ENCODE measurements around the gene IL1R1.
"Not testable (repeated sequence)": the region's sequence is repeated elsewhere in the genome, so short reads cannot be mapped to it uniquely, and the experiment has no call there.

Gene IL1R1

GRCh38 chr2:102103284-102103683, 39.3 kb upstream of the IL1R1 start:
- Histone ChIP-seq H3K27me3 (replicated peaks; ENCODE audit: control insufficient read depth, insufficient read depth, low read length) (no peaks in the 10 kb centered on the region), H3K9ac (ENCODE audit: low read length) (peak overlapping the region; percentile 90), H3K4me3 (ENCODE audit: low read length) (no peak overlapping the region), H3K4me1 (ENCODE audit: control insufficient read depth, insufficient read depth, low read length) (peaks cover 39% of the 10 kb centered on the region), H3K36me3 (ENCODE audit: control insufficient read depth, insufficient read depth, low read length, severe bottlenecking) (peaks cover 3% of the 10 kb centered on the region), H3K9me3 (ENCODE audit: control insufficient read depth, low read length) (no peaks in the 10 kb centered on the region)
- DNase-seq (ENCODE audit: low read depth), result no peak

- Histone ChIP-seq H3K27me3 (replicated peaks; ENCODE audit: control insufficient read depth, insufficient read depth, low read length) (no peaks in the 10 kb centered on the region), H3K4me3 (ENCODE audit: low read length) (peak overlapping the region; percentile 89), H3K4me1 (ENCODE audit: control insufficient read depth, insufficient read depth, low read length) (peaks cover 46% of the 10 kb centered on the region), H3K9ac (ENCODE audit: low read length) (peak overlapping the region; percentile 90), H3K9me3 (ENCODE audit: control insufficient read depth, low read length) (no peaks in the 10 kb centered on the region), H3K36me3 (ENCODE audit: control insufficient read depth, insufficient read depth, low read length, severe bottlenecking) (peaks cover 3% of the 10 kb centered on the region)
- peak; percentile 87 for DNase-seq (ENCODE audit: low read depth)
These were observed 38.3 kb upstream of the IL1R1 start for GRCh38 chr2:102103992-102104871.

- H3K9me3 ChIP-seq (ENCODE audit: control insufficient read depth, low read length), result no peaks in the 10 kb centered on the region
- no peaks in the 10 kb centered on the region for H3K27me3 ChIP-seq (replicated peaks; ENCODE audit: control insufficient read depth, insufficient read depth, low read length)
- H3K9ac ChIP-seq (ENCODE audit: low read length), result peak overlapping the region; percentile 90
- H3K36me3 ChIP-seq (ENCODE audit: control insufficient read depth, insufficient read depth, low read length, severe bottlenecking), result peaks cover 10% of the 10 kb centered on the region
- H3K4me1 ChIP-seq (ENCODE audit: control insufficient read depth, insufficient read depth, low read length), result peaks cover 51% of the 10 kb centered on the region
- peak; percentile 20 for DNase-seq (ENCODE audit: low read depth)
- H3K4me3 ChIP-seq (ENCODE audit: low read length), result peak overlapping the region; percentile 89
These were observed 36.4 kb upstream of the IL1R1 start for GRCh38 chr2:102106133-102106556.

- H3K4me3 ChIP-seq (ENCODE audit: low read length), result peak overlapping the region; percentile 89
- peaks cover 19% of the 10 kb centered on the region for H3K36me3 ChIP-seq (ENCODE audit: control insufficient read depth, insufficient read depth, low read length, severe bottlenecking)
- not testable (repeated sequence) for H3K9me3 ChIP-seq (ENCODE audit: control insufficient read depth, low read length); DNase-seq (ENCODE audit: low read depth); H3K27me3 ChIP-seq (replicated peaks; ENCODE audit: control insufficient read depth, insufficient read depth, low read length)
- H3K4me1 ChIP-seq (ENCODE audit: control insufficient read depth, insufficient read depth, low read length), result peaks cover 51% of the 10 kb centered on the region
- peak overlapping the region; percentile 90 for H3K9ac ChIP-seq (ENCODE audit: low read length)
These were observed 35.5 kb upstream of the IL1R1 start for GRCh38 chr2:102106813-102107740.

GRCh38 chr2:102107741-102108070, 34.8 kb upstream of the IL1R1 start:
- Histone ChIP-seq H3K27me3 (replicated peaks; ENCODE audit: control insufficient read depth, insufficient read depth, low read length) (no peaks in the 10 kb centered on the region), H3K36me3 (ENCODE audit: control insufficient read depth, insufficient read depth, low read length, severe bottlenecking) (peaks cover 20% of the 10 kb centered on the region), H3K9me3 (ENCODE audit: control insufficient read depth, low read length) (no peaks in the 10 kb centered on the region), H3K9ac (ENCODE audit: low read length) (peak overlapping the region; percentile 11), H3K4me3 (ENCODE audit: low read length) (peak overlapping the region; percentile 60), H3K4me1 (ENCODE audit: control insufficient read depth, insufficient read depth, low read length) (peaks cover 51% of the 10 kb centered on the region)
- no peak for DNase-seq (ENCODE audit: low read depth)

- H3K4me3 ChIP-seq (ENCODE audit: low read length), result peak overlapping the region; percentile 13
- H3K9ac ChIP-seq (ENCODE audit: low read length), result peak overlapping the region; percentile 39
- H3K36me3 ChIP-seq (ENCODE audit: control insufficient read depth, insufficient read depth, low read length, severe bottlenecking), result peaks cover 31% of the 10 kb centered on the region
- no peaks in the 10 kb centered on the region for H3K9me3 ChIP-seq (ENCODE audit: control insufficient read depth, low read length)
- H3K4me1 ChIP-seq (ENCODE audit: control insufficient read depth, insufficient read depth, low read length), result peaks cover 48% of the 10 kb centered on the region
- no peaks in the 10 kb centered on the region for H3K27me3 ChIP-seq (replicated peaks; ENCODE audit: control insufficient read depth, insufficient read depth, low read length)
- no peak for DNase-seq (ENCODE audit: low read depth)
These were observed 33.5 kb upstream of the IL1R1 start for GRCh38 chr2:102109016-102109415.

GRCh38 chr2:102110171-102110570, 32.4 kb upstream of the IL1R1 start:
- DNase-seq (ENCODE audit: low read depth), result no peak
- Histone ChIP-seq H3K4me3 (ENCODE audit: low read length) (peak overlapping the region; percentile 23), H3K4me1 (ENCODE audit: control insufficient read depth, insufficient read depth, low read length) (peaks cover 51% of the 10 kb centered on the region), H3K9ac (ENCODE audit: low read length) (peak overlapping the region; percentile 48), H3K36me3 (ENCODE audit: control insufficient read depth, insufficient read depth, low read length, severe bottlenecking) (peaks cover 39% of the 10 kb centered on the region), H3K9me3 (ENCODE audit: control insufficient read depth, low read length) (no peaks in the 10 kb centered on the region), H3K27me3 (replicated peaks; ENCODE audit: control insufficient read depth, insufficient read depth, low read length) (no peaks in the 10 kb centered on the region)

GRCh38 chr2:102110596-102111334, 31.8 kb upstream of the IL1R1 start:
- peak overlapping the region; percentile 48 for H3K9ac ChIP-seq (ENCODE audit: low read length)
- no peaks in the 10 kb centered on the region for H3K27me3 ChIP-seq (replicated peaks; ENCODE audit: control insufficient read depth, insufficient read depth, low read length)
- H3K4me3 ChIP-seq (ENCODE audit: low read length), result peak overlapping the region; percentile 8
- H3K36me3 ChIP-seq (ENCODE audit: control insufficient read depth, insufficient read depth, low read length, severe bottlenecking), result peaks cover 45% of the 10 kb centered on the region
- H3K9me3 ChIP-seq (ENCODE audit: control insufficient read depth, low read length), result no peaks in the 10 kb centered on the region
- no peak for DNase-seq (ENCODE audit: low read depth)
- H3K4me1 ChIP-seq (ENCODE audit: control insufficient read depth, insufficient read depth, low read length), result peaks cover 54% of the 10 kb centered on the region

- H3K27me3 ChIP-seq (replicated peaks; ENCODE audit: control insufficient read depth, insufficient read depth, low read length), result no peaks in the 10 kb centered on the region
- H3K9ac ChIP-seq (ENCODE audit: low read length), result no peak overlapping the region
- no peak for DNase-seq (ENCODE audit: low read depth)
- H3K36me3 ChIP-seq (ENCODE audit: control insufficient read depth, insufficient read depth, low read length, severe bottlenecking), result peaks cover 47% of the 10 kb centered on the region
- peaks cover 49% of the 10 kb centered on the region for H3K4me1 ChIP-seq (ENCODE audit: control insufficient read depth, insufficient read depth, low read length)
- H3K9me3 ChIP-seq (ENCODE audit: control insufficient read depth, low read length), result no peaks in the 10 kb centered on the region
- H3K4me3 ChIP-seq (ENCODE audit: low read length), result no peak overlapping the region
These were observed 30.7 kb upstream of the IL1R1 start for GRCh38 chr2:102111823-102112222.

GRCh38 chr2:102112271-102112670, 30.3 kb upstream of the IL1R1 start:
- peaks cover 47% of the 10 kb centered on the region for H3K36me3 ChIP-seq (ENCODE audit: control insufficient read depth, insufficient read depth, low read length, severe bottlenecking)
- no peak for DNase-seq (ENCODE audit: low read depth)

More at GRCh38 chr2:102112271-102112670, 30.3 kb upstream of the IL1R1 start:
- Histone ChIP-seq H3K27me3 (replicated peaks; ENCODE audit: control insufficient read depth, insufficient read depth, low read length) (no peaks in the 10 kb centered on the region), H3K4me3 (ENCODE audit: low read length) (no peak overlapping the region), H3K9ac (ENCODE audit: low read length) (no peak overlapping the region), H3K9me3 (ENCODE audit: control insufficient read depth, low read length) (no peaks in the 10 kb centered on the region), H3K4me1 (ENCODE audit: control insufficient read depth, insufficient read depth, low read length) (peaks cover 53% of the 10 kb centered on the region)

Data from adipocyte (in vitro differentiated cells).